Measurements from ENCODE around the gene REL. TPM values are rescaled to one million over a fixed set of nuclear protein-coding genes. Genes with fewer than 3 reads are reported as not detected.
"Not testable (repeated sequence)": the region's sequence is repeated elsewhere in the genome, so short reads cannot be mapped to it uniquely, and the experiment has no call there.

REL gene
- polyA plus RNA-seq, 1 donor from 2014 or later, result 64.7 TPM

- Mint-ChIP-seq H3K36me3 (peaks cover 3% of the 10 kb centered on the region), H3K9me3 (no peaks in the 10 kb centered on the region), H3K4me1 (peaks cover 7 to 16% (median 9%) of the 10 kb centered on the region in 3 donors), H3K4me3 (peak overlapping the region in 1 of 4 donors; percentile 35), H3K27ac (peak overlapping the region in 2 of 3 donors; percentile 1 to 67), H3K27me3 (no peaks in the 10 kb centered on the region)
Measured at GRCh38 chr2:60906395-60906794, 25.0 kb downstream of the REL start.

DNA sequence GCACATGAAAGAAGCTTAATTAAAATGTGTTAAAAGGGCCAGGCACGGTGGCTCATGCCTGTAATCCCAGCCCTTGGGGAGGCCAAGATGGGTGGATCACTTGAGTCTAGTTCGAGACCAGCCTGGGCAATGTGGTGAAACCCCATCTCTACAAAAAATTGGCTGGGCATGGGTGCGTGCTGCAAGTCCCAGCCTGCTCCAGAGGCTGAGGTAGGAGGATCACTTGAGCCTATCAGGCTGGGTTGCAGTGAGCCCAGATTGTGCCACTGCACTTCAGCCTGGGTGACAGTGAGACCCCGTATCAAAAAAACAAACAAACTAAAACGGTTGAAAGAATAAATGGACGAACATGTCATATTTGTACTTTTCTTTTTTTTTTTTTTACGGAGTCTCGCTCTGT, 26.0 kb downstream of the REL start:
- Mint-ChIP-seq H3K27me3 (no peaks in the 10 kb centered on the region), H3K36me3 (peaks cover 3% of the 10 kb centered on the region), H3K4me1 (peaks cover 7 to 14% (median 11%) of the 10 kb centered on the region in 3 donors), H3K9me3 (no peaks in the 10 kb centered on the region), H3K27ac (no peak overlapping the region), H3K4me3 (no peak overlapping the region)

DNA sequence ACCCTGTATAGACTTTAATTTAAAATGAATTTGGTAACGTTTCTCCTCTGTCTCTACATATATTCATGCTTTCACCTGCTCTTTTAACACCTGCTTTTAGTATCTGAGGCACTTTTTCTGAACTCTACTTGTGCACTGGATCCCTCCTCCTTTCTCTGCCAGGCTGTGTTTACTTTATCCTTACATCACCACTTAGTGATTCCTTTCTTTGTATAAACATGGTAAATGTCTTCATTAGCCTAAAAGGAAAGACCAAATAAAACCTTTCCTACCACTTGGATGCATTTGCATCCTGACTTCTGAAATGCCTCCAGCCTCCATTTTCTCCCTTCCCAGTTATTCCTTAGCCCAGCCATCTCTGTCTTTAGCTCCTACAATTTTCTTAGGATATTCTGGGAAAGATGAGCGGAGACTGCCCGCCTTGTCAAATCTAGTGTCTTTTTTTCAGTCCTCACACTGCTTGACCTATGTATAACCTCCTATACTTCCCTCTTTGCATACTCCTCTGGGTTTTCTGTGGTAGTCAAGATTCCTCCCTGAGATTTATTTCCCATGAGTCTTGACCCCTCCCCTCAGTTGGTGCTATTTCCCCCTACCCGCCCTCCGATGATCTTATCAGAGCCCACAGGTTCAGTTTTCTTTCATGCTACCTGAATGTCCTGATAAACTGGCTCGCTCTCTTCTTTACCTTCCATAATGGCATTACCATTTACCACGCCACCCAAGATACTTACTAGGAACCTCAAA, 44.8 kb downstream of the REL start:
- Mint-ChIP-seq H3K27ac (peak overlapping the region in 2 of 3 donors; percentile 45 to 92), H3K27me3 (no peaks in the 10 kb centered on the region), H3K4me3 (peak overlapping the region in 2 of 4 donors; percentile 41 to 65), H3K9me3 (no peaks in the 10 kb centered on the region), H3K4me1 (peaks cover 10 to 20% (median 16%) of the 10 kb centered on the region in 3 donors), H3K36me3 (peaks cover 10% of the 10 kb centered on the region)

DNA sequence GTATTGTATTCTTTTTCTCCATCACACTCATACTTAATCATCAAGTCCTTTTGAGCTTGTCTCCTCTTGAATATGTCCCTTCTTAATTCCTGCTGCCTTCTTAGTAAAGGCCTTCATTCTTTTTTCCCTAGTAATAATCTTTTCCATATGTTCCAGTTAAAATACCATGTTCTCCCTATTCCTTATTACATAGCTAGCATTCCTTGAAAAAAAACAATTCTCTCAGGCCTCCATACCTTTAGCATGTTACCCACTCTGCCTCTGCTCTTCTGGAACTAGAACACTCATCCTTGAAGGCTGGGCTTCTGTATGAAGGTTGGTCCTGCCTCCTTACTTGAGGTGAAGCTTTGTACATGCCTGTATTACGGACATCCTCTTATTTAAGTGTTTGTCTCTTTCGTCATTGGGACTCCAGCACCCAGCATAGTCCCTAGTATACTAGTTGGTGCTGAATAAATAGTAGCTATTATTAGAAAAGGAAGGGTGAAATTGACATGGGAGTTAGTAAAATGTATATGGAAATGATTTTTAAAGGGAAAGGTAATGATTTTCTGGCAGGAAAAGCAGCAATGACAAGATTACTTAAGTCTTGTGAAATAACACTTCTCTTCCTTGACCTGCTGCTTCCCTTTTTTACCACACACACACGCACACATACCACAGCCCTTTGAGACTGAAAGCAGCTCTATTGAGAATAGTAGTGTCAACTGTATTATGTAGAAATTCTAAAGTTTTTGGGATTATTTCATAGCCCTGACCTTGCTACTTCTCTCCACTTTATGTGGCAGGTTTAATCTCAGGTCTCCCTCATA, 45.6 kb downstream of the REL start:
- Mint-ChIP-seq H3K4me3 (peak overlapping the region in 1 of 4 donors; percentile 65), H3K4me1 (peaks cover 10 to 20% (median 16%) of the 10 kb centered on the region in 3 donors), H3K9me3 (peaks cover 0 to 2% (median 0%) of the 10 kb centered on the region in 3 donors), H3K27ac (peak overlapping the region; percentile 24 to 92 (median 45)), H3K27me3 (no peaks in the 10 kb centered on the region), H3K36me3 (peaks cover 13% of the 10 kb centered on the region)

DNA sequence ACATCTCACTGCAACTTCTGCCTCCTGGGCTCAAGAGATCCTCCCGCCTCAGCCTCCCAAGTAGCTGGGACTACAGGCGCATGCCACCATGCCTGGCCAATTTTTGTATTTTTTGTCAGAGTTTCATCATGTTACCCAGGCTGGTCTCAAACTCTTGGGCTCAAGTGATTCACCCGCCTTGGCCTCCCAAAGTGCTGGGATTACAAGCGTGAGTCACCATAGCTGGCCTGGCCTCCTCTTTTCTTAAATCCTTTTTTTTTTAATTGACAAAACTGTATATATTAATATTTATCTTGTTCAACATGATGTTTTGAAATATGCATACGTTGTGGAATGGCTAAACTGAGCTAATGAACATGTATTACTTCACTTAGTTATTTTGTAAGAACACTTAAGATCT, 50.7 kb downstream of the REL start:
- H3K36me3 Mint-ChIP-seq, result peaks cover 29% of the 10 kb centered on the region
- H3K9me3 Mint-ChIP-seq, H3K27me3 Mint-ChIP-seq, H3K4me3 Mint-ChIP-seq: not testable (repeated sequence)
- peak overlapping the region in 1 of 3 donors; percentile 28 for H3K27ac Mint-ChIP-seq
- peaks cover 23 to 28% (median 25%) of the 10 kb centered on the region in 3 donors for H3K4me1 Mint-ChIP-seq

GRCh38 chr2:60932954-60933353, 51.6 kb downstream of the REL start:
- H3K27ac Mint-ChIP-seq, result peak overlapping the region; percentile 15 to 48 (median 45)
- peaks cover 23 to 25% (median 25%) of the 10 kb centered on the region in 3 donors for H3K4me1 Mint-ChIP-seq

DNA sequence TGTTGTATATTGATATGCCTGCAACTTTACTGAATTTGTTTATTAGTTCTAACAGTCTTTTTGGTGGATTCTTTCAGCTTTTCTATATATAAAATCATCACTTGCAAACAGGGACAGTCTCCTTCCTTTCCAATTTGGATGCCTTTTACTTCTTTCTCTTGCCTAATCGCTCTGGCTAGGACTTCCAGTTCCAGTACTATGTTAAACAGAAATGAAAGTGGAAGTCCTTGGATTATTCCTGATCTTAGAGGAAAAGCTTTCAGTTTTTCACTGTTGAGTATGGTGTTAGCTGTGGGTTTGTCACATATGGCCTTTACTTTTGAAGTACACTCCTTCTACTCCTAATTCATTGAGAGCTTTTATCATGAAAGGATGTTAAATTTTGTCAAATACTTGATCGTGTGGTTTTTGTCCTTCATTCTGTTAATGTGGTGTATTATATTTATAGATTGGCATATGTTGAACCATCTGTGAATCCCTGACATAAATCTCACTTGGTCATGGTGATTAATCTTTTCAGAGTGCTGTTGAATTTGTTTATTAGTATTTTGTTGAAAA, 52.9 kb downstream of the REL start:
- H3K36me3 Mint-ChIP-seq, result peaks cover 39% of the 10 kb centered on the region
- peak overlapping the region in 2 of 3 donors; percentile 6 to 25 for H3K27ac Mint-ChIP-seq
- H3K4me3 Mint-ChIP-seq, result peak overlapping the region in 1 of 4 donors; percentile 39
- no peaks in the 10 kb centered on the region for H3K27me3 Mint-ChIP-seq
- H3K9me3 Mint-ChIP-seq, result peaks cover 3 to 7% (median 7%) of the 10 kb centered on the region in 3 donors
- H3K4me1 Mint-ChIP-seq, result peaks cover 23 to 30% (median 25%) of the 10 kb centered on the region in 3 donors

More at GRCh38 chr2:60932954-60933353, 51.6 kb downstream of the REL start:
- Mint-ChIP-seq H3K4me3 (no peak overlapping the region), H3K36me3 (peaks cover 28% of the 10 kb centered on the region), H3K9me3 (peaks cover 3 to 7% (median 7%) of the 10 kb centered on the region in 3 donors), H3K27me3 (no peaks in the 10 kb centered on the region)

- Mint-ChIP-seq H3K4me3 (peak overlapping the region in 1 of 4 donors; percentile 65), H3K36me3 (peaks cover 41% of the 10 kb centered on the region), H3K4me1 (peaks cover 23 to 32% (median 29%) of the 10 kb centered on the region in 3 donors), H3K27me3 (no peaks in the 10 kb centered on the region), H3K27ac (peak overlapping the region in 1 of 3 donors; percentile 56), H3K9me3 (peaks cover 3 to 7% (median 5%) of the 10 kb centered on the region in 3 donors)
Measured at GRCh38 chr2:60936757-60937156, 55.4 kb downstream of the REL start.

DNA sequence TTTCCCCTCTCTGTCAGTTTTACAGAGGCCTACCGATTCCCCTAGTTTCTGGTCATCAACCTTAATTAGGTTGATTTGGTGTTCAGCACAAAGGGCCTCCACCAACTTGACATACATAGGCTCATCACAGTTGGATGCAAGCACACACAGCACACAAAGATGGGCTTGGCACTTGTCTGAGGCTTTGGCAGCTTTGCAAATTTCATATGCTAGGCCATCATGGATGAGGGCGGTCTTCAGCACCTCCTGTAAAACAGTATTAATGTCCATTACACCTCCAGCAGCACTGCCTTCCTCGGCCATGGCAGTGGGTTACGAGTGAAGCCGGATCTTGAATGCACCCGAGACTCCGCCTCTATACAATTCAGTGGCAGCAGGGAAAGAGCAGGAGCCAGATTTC, 56.9 kb downstream of the REL start:
- H3K4me3 Mint-ChIP-seq, result no peak overlapping the region
- H3K9me3 Mint-ChIP-seq, result no peaks in the 10 kb centered on the region
- H3K4me1 Mint-ChIP-seq, result peaks cover 19 to 23% (median 22%) of the 10 kb centered on the region in 3 donors
- H3K36me3 Mint-ChIP-seq, result peaks cover 31% of the 10 kb centered on the region
- no peaks in the 10 kb centered on the region for H3K27me3 Mint-ChIP-seq
- H3K27ac Mint-ChIP-seq, result no peak overlapping the region

GRCh38 chr2:60939622-60940021, 58.2 kb downstream of the REL start:
- Mint-ChIP-seq H3K4me3 (no peak overlapping the region), H3K4me1 (peaks cover 7 to 16% (median 10%) of the 10 kb centered on the region in 3 donors), H3K27ac (peak overlapping the region in 1 of 3 donors; percentile 20), H3K27me3 (no peaks in the 10 kb centered on the region), H3K9me3 (no peaks in the 10 kb centered on the region), H3K36me3 (peaks cover 26% of the 10 kb centered on the region)

DNA sequence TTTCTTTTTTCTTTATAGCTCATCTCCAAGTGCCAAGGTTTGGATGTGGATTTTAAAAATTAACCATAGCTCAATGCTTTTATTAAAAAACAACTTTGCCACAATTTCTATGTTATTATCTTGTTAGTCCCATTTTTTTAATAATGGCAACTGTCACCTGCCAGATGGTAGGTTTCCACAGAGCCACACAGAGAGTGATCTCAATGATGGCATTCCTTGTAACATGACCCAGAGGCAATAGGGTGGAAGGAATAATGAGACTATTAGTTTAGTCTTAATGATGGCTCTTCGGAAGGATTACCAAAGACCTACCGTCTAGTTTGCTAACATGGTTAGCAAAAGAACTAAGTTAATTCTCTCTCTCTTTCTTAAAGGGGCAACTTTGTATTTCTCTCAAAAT, 64.0 kb downstream of the REL start:
- H3K4me1 Mint-ChIP-seq, result peaks cover 0 to 5% (median 0%) of the 10 kb centered on the region in 3 donors
- H3K36me3 Mint-ChIP-seq, result peaks cover 4% of the 10 kb centered on the region
- no peak overlapping the region for H3K4me3 Mint-ChIP-seq
- H3K9me3 Mint-ChIP-seq, result peaks cover 0 to 4% (median 0%) of the 10 kb centered on the region in 3 donors
- no peak overlapping the region for H3K27ac Mint-ChIP-seq
- no peaks in the 10 kb centered on the region for H3K27me3 Mint-ChIP-seq

GRCh38 chr2:60947056-60947455, 65.7 kb downstream of the REL start:
- Mint-ChIP-seq H3K36me3 (peaks cover 7% of the 10 kb centered on the region), H3K27ac (peak overlapping the region in 1 of 3 donors; percentile 47)

DNA sequence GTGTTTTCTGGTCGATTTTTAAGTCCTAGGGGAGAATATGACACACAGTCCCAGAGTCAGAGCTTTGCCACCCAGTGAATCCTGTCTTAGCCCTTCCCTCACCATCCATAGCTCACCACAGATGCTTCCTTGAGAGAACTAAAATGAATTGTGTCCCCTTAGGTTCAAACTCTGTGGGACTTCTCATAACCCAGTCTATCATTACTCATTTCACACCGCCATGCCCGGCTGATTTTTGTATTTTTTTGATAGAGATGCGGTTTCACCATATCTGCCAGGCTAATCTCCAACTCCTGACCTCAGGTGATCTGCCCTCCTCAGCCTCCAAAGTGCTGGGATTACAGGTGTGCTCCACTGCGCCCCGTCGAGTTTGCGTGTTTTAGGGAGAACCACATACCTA, 66.8 kb downstream of the REL start:
- no peak overlapping the region for H3K4me3 Mint-ChIP-seq
- H3K9me3 Mint-ChIP-seq, result peaks cover 0 to 4% (median 0%) of the 10 kb centered on the region in 3 donors
- H3K36me3 Mint-ChIP-seq, result peaks cover 8% of the 10 kb centered on the region
- H3K27ac Mint-ChIP-seq, result peak overlapping the region in 1 of 3 donors; percentile 16
- no peaks in the 10 kb centered on the region for H3K27me3 Mint-ChIP-seq
- H3K4me1 Mint-ChIP-seq, result peaks cover 0 to 5% (median 1%) of the 10 kb centered on the region in 3 donors

More at GRCh38 chr2:60947056-60947455, 65.7 kb downstream of the REL start:
- Mint-ChIP-seq H3K4me1 (peaks cover 0 to 5% (median 1%) of the 10 kb centered on the region in 3 donors), H3K27me3 (no peaks in the 10 kb centered on the region), H3K4me3 (no peak overlapping the region), H3K9me3 (peaks cover 0 to 4% (median 0%) of the 10 kb centered on the region in 3 donors)

DNA sequence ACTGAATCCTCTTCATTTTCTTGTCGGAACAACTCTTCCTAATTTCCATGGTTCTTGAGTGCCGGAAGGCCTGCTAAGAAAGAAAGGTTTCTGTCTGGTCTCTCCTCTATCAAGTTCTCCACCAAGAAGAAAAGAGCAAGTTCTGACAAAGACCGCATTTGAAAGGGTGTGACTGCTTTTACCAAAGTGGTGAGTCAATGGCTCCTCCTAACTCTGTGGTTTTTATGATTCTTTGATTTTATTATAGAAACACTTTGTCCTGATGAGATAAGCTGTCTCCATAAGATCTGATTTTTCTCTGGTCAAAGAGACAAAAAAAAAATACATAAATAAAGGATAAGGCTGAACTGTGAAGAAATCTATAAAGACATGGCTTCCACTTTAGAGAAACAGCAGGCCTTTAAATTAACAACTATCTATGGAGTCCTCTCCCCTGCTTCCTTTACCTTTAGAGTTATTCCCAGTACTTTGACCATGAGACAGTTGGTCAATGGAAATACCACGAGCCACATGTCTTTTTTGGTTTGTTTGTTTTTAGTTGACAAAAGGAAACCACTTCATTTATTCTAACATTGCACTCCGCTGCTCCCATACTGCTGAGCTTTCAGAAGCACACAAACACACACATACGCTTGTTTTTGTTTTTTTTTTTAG, 67.7 kb downstream of the REL start:
- Mint-ChIP-seq H3K4me1 (peaks cover 0 to 5% (median 1%) of the 10 kb centered on the region in 3 donors), H3K36me3 (peaks cover 11% of the 10 kb centered on the region), H3K9me3 (peaks cover 0 to 4% (median 0%) of the 10 kb centered on the region in 3 donors), H3K4me3 (peak overlapping the region in 1 of 4 donors; percentile 7), H3K27me3 (no peaks in the 10 kb centered on the region), H3K27ac (no peak overlapping the region)

All from IgD-negative memory B cell (primary cell).